CD4-positive, alpha-beta T cell (primary cell): ENCODE measurements around the gene CD300A. TPM values are rescaled to one million over a fixed set of nuclear protein-coding genes. Genes with fewer than 3 reads are reported as not detected.

ENCODE experiments used
- ATAC-seq: fragments of 200-7000 bp; cut with Tn5 transposase; one replicate; pipeline ENCODE4 v1.10.0; 2022; ENCODE audit warnings: mild to moderate bottlenecking; ENCODE audit not compliant: poor library complexity
- CTCF ChIA-PET: fragments of 350-600 bp; sonication (Branson Sonifier 250); formaldehyde crosslinking; loops from one replicate; lab custom pipeline; 2021; ENCODE audit warnings: antibody characterized with exemption, inconsistent platforms; lab: Charles Lee
- POLR2A ChIA-PET: fragments of 350-600 bp; sonication (Branson Sonifier 250); formaldehyde crosslinking; loops from one replicate; lab custom pipeline; 2021; ENCODE audit warnings: antibody characterized with exemption, inconsistent platforms; lab: Charles Lee
- DNase-seq, 14 experiments: peaks; one replicate each; pipeline ENCODE4 v3.0.0-alpha.2; 2013 to 2020; ENCODE audit warnings: mixed read lengths in 2 of 14
- H3K27ac ChIP-seq, 2 donors: one replicate each; pipeline versions ENCODE4 v1.5.1 to v1.7.0; 2013; ENCODE audit warnings: low read length in 2 of 2, low read depth in 1 of 2, mild to moderate bottlenecking in 1 of 2
- H3K27me3 ChIP-seq, 2 experiments: 1 replicate in 1 of 2; 2 replicates in 1 of 2; pipeline versions ENCODE4 v1.6.1 to v1.7.0; 2013; ENCODE audit warnings: low read length in 2 of 2, control low read depth in 1 of 2, mild to moderate bottlenecking in 1 of 2, moderate library complexity in 1 of 2; ENCODE audit not compliant: insufficient read depth in 2 of 2, control insufficient read depth in 1 of 2
- H3K36me3 ChIP-seq: one replicate; pipeline ENCODE4 v1.6.1; 2013; ENCODE audit warnings: low read length, control low read depth; ENCODE audit not compliant: insufficient read depth
- H3K4me1 ChIP-seq: one replicate; pipeline ENCODE4 v1.6.1; 2013; ENCODE audit warnings: low read length, control low read depth; ENCODE audit not compliant: insufficient read depth
- H3K4me3 ChIP-seq: one replicate; pipeline ENCODE4 v1.5.1; 2013; ENCODE audit warnings: mild to moderate bottlenecking, low read length, moderate library complexity
- H3K9me3 ChIP-seq, 2 experiments: 1 replicate in 1 of 2; 2 replicates in 1 of 2; pipeline versions ENCODE4 v1.6.1 to v1.7.0; 2013; ENCODE audit warnings: low read length in 2 of 2, mild to moderate bottlenecking in 2 of 2, control low read depth in 1 of 2, moderate library complexity in 1 of 2; ENCODE audit not compliant: control insufficient read depth in 1 of 2, insufficient read depth in 1 of 2
- H3K27ac Mint-ChIP-seq: one replicate; pipeline ENCODE4 v1.8.0; 2020; ENCODE audit warnings: mixed read lengths
- H3K27me3 Mint-ChIP-seq: one replicate; pipeline ENCODE4 v1.8.0; 2021; ENCODE audit warnings: mixed read lengths
- H3K36me3 Mint-ChIP-seq: one replicate; pipeline ENCODE4 v1.8.0; 2021; ENCODE audit warnings: low read depth, mixed read lengths
- H3K4me1 Mint-ChIP-seq: one replicate; pipeline ENCODE4 v1.8.0; 2021; ENCODE audit warnings: low read depth, mixed read lengths
- H3K4me3 Mint-ChIP-seq: one replicate; pipeline ENCODE4 v1.8.0; 2020; ENCODE audit warnings: mild to moderate bottlenecking, mixed read lengths
- H3K9me3 Mint-ChIP-seq: one replicate; pipeline ENCODE4 v1.8.0; 2020; ENCODE audit warnings: mixed read lengths
- intact Hi-C, 2 experiments: fragments of 100-400 bp; cut with DNase I in 1 of 2; cut with micrococcal nuclease in 1 of 2; formaldehyde crosslinking; loops; one replicate each; pipeline versions ENCODE4 v1.15.1 to v1.9.0; 2023 to 2025; cut with DNase I, micrococcal nuclease
- total RNA-seq, 174 experiments: library from RNA in 2 of 174; stranded (reverse) in 2 of 174; gene quantifications; one replicate each; pipeline ENCODE4 v1.2.3 and lab custom pipeline; 2021 to 2026
- TF ChIP-seq, protein P1 (sequence below): fragments of 200-600 bp; IDR thresholded peaks from one replicate; pipeline ENCODE4 v1.8.0; 2022; ENCODE audit warnings: antibody characterized with exemption, mild to moderate bottlenecking

Gene CD300A
- total RNA-seq, 2 experiments from 2014 or later = 1.8 to 2.6 TPM

DNA sequence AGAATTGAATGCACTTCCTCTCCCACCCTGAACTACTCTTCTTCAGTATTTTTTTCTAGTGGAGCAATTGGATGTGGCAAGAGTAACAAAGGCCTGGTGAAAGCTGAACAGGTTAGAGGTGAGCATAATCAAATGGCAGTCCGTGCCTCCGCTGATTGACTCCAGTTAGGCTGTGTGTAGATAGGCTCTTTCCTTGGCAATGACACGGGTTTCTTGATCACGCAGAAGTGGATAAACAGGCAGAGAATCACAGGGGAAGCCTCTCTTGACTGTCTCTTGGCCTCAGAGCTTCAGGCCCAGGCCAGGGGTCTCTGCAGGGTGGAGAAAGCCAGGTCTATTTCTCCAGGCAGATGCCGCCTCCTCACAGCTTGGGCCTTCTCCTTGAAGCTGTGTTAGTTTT is 60.6 kb downstream of the CD300A start:
- POLR2A ChIA-PET = no interaction called here
- Histone ChIP-seq H3K36me3 (no peaks in the 10 kb centered on the region), H3K27me3 (peaks cover 14 to 15% of the 10 kb centered on the region in 2 experiments), H3K27ac (no peak overlapping the region), H3K9me3 (peaks cover 0 to 14% of the 10 kb centered on the region in 2 experiments), H3K4me1 (no peaks in the 10 kb centered on the region), H3K4me3 (no peak overlapping the region)
- TF ChIP-seq, protein P1, sequence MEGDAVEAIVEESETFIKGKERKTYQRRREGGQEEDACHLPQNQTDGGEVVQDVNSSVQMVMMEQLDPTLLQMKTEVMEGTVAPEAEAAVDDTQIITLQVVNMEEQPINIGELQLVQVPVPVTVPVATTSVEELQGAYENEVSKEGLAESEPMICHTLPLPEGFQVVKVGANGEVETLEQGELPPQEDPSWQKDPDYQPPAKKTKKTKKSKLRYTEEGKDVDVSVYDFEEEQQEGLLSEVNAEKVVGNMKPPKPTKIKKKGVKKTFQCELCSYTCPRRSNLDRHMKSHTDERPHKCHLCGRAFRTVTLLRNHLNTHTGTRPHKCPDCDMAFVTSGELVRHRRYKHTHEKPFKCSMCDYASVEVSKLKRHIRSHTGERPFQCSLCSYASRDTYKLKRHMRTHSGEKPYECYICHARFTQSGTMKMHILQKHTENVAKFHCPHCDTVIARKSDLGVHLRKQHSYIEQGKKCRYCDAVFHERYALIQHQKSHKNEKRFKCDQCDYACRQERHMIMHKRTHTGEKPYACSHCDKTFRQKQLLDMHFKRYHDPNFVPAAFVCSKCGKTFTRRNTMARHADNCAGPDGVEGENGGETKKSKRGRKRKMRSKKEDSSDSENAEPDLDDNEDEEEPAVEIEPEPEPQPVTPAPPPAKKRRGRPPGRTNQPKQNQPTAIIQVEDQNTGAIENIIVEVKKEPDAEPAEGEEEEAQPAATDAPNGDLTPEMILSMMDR = no peak
- Mint-ChIP-seq H3K9me3 (no peaks in the 10 kb centered on the region), H3K4me3 (no peak overlapping the region), H3K36me3 (no peaks in the 10 kb centered on the region), H3K27me3 (peaks cover 37% of the 10 kb centered on the region), H3K27ac (no peak overlapping the region), H3K4me1 (no peaks in the 10 kb centered on the region)
- intact Hi-C loops = no loop called here
- CTCF ChIA-PET = no interaction called here
- peak in 1 of 14 experiments; percentile 6 for DNase-seq
- ATAC-seq = no peak

DNA sequence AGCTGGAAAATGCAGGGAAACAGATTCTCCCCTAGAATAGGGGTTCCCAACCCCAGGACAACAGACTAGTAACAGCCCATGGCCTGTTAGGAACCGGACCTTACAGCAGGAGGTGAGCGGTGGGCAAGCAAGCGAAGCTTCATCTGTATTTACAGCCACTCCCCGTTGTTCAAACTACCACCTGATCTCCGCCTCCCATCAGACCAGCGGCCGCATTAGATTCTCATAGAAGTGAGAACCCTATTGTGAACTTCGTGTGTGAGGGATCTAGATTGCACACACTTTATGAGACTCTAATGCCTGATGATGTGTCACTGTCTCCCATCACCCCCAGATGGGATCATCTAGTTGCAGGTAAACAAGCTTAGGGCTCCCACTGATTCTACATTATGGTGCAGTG is 61.3 kb downstream of the CD300A start:
- ChIA-PET CTCF (no interaction called here), POLR2A (no interaction called here)
- no peaks in the 10 kb centered on the region for H3K36me3 ChIP-seq
- Mint-ChIP-seq H3K4me1 (peaks cover under 1% of the 10 kb centered on the region), H3K27ac (no peak overlapping the region), H3K4me3 (no peak overlapping the region), H3K9me3 (no peaks in the 10 kb centered on the region), H3K36me3 (no peaks in the 10 kb centered on the region), H3K27me3 (peaks cover 42% of the 10 kb centered on the region)
- H3K4me3 ChIP-seq = no peak overlapping the region
- intact Hi-C loops = no loop called here
- H3K4me1 ChIP-seq = no peaks in the 10 kb centered on the region
- ATAC-seq (no peak), DNase-seq (peak in 1 of 14 experiments; percentile 5)
- peaks cover 0 to 9% of the 10 kb centered on the region in 2 experiments for H3K9me3 ChIP-seq
- TF ChIP-seq, protein P1 = no peak
- H3K27me3 ChIP-seq = peaks cover 14 to 17% of the 10 kb centered on the region in 2 experiments
- H3K27ac ChIP-seq = no peak overlapping the region

DNA sequence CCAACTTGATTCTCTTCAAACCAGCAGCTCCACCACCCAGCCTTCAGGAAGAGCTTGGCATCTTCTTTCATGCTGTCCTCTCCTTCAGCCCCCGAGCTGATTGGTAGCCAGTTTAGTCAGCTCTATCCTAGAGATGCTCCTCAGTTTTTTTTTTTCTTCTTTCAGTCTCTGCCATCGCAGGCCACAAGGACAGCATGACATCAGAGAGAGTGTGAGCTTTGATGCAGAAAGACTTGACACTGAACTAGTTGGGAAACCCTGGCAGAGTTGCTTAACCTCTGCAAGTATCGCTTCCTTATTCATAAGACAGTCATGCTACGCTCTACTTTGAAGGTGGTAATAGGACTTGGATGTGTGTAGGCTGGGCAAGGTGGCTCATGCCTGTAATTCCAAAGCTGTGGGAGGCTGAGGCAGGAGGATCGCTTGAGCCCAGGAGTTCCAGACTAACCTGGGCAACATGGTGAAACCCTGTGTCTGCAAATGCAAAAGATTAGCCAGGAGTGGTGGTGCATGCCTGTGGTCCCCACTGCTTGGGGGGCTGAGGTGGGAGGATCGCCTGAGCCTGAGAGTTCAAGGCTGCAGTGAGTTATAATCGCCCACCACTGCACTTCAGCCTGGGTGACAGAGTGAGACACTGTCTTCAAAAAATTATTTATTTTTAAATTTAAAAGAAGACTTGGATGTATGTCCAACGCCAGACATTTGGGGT is 62.2 kb downstream of the CD300A start:
- H3K4me3 Mint-ChIP-seq = no peak overlapping the region
- peak in 3 of 14 experiments; percentile 32 to 76 (median 67) for DNase-seq
- Histone ChIP-seq H3K27me3 (peaks cover 11 to 15% of the 10 kb centered on the region in 2 experiments), H3K27ac (no peak overlapping the region), H3K4me1 (no peaks in the 10 kb centered on the region), H3K4me3 (no peak overlapping the region), H3K9me3 (peaks cover 0 to under 1% of the 10 kb centered on the region in 2 experiments), H3K36me3 (no peaks in the 10 kb centered on the region)
- ChIA-PET POLR2A (no interaction called here), CTCF (no interaction called here)
- ATAC-seq = no peak
- intact Hi-C loops = no loop called here
- no peaks in the 10 kb centered on the region for H3K9me3 Mint-ChIP-seq
- H3K4me1 Mint-ChIP-seq = peaks cover 5% of the 10 kb centered on the region
- no peaks in the 10 kb centered on the region for H3K36me3 Mint-ChIP-seq
- peaks cover 46% of the 10 kb centered on the region for H3K27me3 Mint-ChIP-seq
- TF ChIP-seq, protein P1 = no peak
- no peak overlapping the region for H3K27ac Mint-ChIP-seq
